Activated T-cell treated with anti-CD3 and anti-CD28 coated beads for 4 hours (primary cell): ENCODE measurements around the gene MLH3.

Experiments used
- DNase-seq: peaks from one replicate; pipeline ENCODE4 v3.0.0-alpha.2; 2020

Gene MLH3

DNA sequence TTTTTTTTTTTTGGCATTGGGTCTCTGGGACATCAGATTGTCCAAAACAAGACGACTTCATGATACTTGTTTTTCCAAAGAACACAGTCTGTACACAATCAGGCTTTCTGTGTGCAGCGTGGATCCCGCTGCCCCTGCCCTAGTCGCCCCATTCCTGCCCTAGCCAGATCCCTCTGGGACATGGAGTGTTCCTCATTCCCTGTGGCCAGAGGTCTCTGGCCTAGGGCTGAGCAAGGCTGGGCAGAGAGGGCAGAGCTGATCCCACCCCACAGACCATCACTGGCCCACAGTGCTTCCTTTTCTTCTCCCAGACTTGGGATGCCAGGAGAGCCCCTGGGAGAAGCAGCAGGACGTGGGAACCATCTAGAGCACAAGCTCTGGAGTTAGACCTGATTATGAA, 69.4 kb downstream of the MLH3 start:
- DNase-seq, result no peak

DNA sequence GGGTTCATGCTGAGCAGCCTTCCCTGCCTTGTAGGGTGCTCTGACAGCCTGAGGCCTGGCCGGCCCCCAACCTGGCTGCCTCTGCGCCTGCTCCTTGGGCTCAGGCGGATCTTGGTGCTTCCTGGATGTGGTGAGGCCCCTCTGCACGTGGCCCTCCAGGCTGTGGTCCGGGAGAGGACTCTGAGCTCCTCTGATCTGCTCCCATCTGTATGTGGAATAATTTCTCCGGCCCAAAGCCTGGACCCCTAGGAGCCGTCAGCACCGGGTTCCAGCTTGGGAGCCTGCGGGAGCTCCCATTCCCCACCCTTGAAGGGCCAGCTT, 69.8 kb downstream of the MLH3 start:
- no peak for DNase-seq

DNA sequence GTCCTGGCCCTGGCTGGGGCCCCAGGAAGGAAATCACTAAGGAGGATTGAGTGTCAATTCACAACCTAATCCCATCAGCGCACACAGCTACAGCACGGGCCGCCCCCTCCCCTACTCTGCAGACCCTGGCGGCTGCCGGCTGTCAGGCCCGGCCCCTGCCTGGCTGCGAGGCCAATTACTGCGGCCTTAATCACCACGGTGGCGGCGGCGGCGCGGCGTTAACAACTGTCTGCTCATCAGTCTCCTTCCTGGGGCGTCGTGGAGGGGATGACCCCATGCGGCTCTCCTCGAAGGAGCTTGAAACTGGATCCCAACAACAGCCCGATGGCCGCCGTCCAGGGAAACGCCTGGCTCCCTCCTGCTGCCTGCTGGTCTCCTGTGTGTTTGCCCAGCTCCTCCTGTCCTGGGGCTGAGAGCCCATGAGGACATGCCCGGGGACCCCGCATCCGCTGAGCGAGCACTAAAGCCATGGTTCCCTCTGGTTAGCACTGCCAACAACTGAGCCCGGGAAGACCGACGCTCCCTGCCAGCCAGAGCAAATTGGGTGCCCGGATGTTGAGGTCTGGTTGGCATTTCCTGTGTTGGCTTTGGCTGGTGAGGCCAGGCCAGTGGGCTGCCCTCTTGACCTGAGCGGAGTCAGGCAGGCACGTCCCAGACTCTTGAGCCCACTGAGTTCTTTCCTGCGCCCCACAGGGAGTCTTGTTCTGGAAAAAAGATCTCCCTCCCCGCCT, 70.4 kb downstream of the MLH3 start:
- no peak for DNase-seq

DNA sequence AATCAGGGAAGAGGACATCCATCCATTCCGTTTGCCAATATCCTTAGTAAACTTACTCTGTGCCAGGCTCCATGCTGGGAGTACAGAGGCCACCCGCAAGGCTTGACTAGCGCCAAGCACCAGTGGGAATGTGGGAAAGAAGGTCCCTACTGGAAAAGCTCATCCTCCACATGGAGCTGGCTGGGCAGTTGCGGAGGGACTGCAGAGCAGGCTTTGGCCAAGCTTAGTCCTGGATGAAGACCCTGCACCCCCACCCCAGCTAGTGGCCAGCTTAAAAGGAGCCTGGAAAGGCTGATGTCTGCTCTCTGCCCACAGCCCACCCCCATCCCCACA, 70.9 kb downstream of the MLH3 start:
- no peak for DNase-seq

DNA sequence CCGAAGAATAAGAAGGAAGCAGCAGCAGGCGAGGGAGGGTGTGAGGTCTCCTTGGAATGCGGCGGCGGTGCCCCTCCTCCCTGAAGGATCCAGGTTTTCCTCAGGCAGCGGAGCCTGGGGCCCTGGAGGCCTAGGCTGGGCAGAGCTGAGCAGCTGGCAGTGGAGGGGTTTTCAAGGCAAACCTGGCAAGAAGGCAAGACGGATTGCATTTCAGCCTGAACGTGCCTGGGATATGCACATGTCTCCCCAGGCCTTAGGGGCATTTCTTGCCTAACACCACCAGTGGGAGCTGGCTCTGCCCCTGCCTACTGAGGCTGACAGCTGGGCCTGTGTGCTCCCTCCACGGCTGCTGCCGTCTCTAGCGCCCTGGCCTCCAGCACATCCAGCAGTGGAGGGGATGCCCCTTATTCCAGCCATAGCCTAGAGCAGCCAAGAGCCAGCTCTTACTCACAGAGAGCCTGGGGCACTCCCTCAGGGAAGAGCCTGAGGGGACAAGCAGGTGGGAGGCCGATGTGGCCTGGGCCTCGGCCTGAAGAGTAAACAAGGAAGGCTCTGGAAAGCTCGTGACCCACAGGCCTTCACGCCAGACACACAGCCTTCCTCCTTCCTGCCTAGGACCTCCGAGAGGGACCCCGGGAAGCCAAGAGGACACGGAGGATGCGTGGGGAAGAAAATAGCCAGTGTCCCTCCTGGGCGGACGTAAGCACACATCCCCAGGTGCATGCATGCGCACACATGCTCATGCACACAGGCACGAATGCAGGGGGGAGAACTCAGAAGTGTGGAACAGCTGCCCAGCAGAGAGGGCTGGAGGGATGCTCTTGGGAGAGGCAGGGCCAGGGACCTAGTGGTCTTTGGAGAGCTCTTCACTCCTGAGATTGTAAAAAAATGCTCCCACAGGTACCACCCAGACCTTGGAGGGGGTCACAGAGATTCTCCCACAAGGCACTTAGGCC, 71.5 kb downstream of the MLH3 start:
- no peak for DNase-seq

DNA sequence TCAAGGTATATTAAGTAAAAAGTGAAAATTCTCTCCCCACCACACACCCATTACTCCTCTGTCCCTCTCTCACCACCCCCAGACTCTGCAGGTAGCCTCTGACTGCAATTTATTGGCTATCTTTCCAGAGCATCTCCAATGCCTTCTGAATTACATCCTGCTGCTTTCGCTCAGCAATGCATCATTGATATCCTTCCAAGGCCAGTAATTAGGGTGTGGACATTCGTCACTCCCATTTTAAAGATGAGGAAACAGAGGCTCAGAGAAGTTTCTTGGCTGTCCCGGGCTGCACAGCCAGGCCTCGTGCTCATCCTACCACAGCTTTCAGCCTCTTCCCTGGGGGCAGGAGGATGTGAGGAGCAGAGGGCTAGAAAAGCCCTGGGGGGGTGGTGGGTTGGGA, 72.2 kb downstream of the MLH3 start:
- no peak for DNase-seq

DNA sequence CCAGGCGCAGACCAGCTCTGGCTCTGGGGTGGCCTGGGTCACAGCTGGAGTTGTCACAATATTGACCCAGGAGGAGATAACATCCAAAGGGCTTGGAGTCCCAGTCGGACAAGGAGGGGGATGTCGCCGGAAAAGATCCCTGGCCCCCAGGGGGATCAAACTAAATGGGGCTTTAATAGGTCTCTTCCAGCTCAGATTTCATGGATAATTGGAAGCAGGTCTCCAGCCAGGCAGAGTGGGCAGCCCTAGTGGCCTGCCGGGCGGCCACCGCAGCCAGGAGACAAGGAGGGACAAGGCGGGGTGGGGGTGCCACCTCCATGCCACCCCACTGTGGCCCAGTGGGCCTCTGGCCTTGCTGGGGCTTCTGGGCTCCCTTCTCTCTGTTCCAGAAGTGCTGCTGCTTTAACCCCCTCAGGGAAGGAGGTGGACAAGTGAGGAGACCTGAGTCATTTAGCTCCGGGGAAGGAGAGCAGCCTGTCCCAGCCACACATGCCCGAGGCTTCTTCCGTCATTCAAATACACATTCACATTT, 72.8 kb downstream of the MLH3 start:
- no peak for DNase-seq

DNA sequence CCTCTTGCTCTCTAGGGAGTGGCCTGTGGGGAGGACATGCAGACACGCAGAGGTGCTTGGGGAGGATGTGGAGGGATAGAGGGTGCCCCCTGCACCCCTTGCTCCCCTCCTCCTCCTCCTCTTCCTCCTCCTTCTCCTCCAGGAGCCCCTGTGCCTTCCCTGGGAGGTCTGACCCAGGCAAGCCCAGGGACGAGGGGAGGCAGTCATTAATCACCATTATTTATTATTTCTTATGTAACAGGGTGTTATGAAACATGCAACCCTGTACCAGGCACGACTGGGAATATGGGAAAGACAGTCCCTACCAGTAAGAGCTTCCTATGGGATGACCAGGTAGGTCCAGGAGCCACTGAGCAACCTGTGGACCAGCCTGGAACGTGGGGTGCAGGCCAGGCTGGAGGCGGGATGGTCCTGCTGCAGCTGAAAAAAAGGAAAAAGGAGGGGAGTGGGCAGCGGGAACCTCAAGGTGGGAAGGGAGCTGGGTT, 73.3 kb downstream of the MLH3 start:
- no peak for DNase-seq

DNA sequence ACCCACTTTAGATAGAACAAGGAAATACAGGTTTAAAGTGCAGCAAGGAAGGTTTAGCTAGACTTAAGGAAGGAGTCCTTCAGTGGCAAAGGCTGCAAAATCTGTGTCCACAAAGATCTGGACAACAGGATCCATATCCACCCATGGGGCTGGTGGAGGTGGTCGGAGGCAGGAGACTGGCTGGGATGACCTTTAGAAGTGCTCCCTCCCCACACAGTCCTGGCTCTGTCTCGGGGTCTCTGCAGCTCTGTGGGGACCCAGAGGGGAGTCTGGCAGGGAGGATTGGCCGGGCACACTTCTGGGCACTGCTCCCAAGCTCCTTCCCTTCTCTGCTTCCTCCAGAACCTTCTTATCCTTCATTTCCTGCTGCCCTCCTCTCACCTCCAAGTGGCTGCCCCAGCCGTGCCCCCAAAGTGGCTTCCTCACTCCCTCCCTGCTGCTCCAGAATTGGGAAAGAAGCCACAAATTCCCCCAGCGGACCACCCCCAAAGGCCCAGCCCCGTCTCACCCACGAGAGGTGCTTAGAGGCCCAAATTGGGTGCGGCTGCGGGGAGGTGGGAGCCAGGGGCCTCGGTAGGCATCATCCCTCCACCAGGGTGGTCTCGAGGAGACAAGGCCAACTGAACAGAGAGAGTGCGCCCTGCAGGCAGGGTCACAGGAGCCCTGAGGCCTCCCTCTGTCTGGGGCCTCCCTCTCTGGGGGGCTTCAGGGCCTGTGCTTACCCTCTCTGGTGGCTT, 73.9 kb downstream of the MLH3 start:
- no peak for DNase-seq

DNA sequence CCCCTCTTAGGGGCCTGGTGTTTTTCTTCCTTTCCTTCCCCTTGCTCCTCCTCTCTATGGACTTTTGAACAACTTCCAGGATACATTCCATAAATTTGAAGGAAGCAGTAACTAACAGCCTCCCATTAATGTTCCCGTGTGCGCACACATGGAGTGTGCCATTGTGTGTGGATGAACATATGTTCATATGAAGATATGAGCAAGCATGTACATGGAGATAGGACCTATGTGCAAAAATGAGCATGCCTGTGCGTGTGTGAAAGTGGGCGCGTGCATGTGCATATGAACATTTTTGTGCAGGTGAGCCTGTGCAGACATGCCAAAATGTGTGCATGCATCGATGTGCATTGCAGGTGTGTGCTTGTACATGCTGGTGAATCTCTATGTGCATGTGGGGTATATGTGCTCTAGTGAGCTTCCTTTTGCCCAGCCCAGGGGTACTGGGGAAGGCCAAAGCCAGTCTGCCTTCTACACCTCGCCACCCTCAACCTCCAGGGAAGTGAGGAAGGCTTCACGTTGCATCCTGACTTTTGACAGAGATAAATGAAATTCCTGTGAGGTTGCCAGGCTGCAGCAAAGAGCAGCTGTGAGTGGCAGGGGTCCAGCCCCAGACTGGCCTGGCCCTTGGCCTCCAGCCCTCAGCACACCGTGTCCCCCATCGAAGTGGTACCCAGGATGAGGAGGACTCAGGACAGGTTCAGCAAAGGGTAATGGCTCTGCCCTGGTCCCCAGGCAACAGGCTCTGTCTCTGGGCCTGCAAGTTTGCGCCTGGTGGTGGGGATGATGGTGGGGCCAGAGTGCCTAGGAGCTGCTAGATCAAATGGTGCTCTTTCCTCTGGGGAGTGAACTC, 74.8 kb downstream of the MLH3 start:
- DNase-seq, result no peak

DNA sequence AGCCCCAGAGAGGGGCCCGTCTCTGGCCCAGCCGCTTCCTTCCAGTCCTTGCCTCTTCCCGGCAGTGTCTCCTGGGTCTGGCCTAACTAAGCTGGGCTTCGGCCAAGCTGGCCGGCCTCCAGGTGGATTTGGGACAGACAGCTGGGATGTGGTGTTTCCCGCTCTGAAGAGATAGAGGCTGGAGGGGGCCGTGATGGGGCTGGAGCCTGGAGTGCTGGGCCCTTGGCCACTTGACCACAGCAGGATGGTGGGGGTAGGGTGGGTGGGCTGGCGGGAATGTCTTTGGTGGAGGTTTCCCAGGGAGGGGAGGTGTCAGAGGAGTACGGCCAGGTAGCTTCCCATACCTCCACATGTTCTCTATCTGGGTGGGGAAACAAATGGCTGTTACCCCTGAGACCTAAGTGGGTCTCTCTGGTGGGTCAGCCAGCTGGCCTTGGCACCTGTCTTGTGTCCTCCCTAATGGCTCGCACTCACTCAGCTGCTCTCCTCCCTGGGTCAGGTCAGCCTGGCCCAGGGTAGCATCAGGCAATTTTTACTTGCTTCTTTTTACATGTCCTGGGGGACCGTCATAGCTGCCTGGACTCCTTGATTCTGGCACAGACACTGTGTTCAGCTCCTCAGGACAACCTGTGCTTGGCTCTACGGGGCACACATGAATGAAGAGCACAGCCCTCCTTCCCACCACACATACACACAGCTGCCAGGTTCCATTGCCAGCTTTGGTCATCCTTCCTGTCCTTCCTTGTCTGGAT, 76.0 kb downstream of the MLH3 start:
- DNase-seq, result no peak

DNA sequence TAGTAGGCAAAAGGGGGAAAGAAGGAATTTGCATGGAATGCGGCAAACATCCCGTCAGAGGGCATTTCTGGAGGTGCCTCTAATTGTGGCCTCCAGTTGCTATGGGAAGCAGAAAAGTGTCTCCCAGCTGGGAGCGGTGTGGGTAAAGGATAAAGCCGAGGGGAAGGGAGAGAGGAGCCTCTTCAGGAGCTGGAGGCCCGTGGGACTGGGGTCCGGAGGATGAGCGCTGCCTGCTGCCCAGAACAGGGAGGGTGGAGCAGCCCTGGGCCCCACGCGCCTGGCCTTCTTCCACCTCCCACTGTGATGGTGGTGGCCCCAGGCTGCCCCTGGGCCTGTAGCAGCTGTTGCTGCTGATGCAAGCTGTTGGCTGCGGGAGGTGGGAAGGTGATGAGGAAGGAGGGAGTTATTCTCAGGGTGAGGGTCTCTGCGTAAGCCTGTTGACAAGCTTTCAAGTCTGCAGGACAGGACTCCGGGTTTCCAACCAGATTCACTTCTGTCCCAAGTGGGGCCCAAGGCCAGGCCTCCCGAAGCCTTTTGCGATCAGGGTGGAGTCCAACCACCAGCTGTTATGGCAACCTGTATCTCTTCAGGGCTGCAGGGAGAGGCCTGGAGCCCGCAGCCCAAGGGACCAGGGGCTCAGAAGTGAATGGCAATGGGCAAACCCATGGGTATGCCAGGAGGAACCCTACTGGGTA, 76.8 kb downstream of the MLH3 start:
- DNase-seq, result no peak

DNA sequence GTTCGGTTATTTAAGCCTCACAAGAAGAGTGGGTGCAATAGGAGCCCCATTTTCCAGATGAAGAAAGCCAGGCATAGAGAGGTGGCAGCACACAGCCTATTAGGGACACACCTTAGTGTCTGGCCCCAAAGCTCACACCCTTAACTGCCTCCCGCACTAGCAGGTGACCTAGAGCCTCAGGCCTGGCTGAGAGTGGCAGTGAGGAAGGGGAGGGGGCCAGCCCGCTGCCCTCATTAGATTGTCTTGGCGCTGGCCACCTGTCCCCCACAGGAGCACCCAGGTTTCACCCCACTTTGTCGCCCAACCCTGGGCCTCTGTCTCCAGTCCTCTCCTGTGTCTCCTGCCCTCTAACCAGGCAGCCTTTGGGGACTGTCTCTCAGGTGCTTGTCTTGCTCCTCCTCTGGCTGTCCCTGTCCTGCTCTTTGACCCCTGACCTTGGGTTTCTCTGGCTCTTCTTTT, 77.3 kb downstream of the MLH3 start:
- DNase-seq, result no peak

DNA sequence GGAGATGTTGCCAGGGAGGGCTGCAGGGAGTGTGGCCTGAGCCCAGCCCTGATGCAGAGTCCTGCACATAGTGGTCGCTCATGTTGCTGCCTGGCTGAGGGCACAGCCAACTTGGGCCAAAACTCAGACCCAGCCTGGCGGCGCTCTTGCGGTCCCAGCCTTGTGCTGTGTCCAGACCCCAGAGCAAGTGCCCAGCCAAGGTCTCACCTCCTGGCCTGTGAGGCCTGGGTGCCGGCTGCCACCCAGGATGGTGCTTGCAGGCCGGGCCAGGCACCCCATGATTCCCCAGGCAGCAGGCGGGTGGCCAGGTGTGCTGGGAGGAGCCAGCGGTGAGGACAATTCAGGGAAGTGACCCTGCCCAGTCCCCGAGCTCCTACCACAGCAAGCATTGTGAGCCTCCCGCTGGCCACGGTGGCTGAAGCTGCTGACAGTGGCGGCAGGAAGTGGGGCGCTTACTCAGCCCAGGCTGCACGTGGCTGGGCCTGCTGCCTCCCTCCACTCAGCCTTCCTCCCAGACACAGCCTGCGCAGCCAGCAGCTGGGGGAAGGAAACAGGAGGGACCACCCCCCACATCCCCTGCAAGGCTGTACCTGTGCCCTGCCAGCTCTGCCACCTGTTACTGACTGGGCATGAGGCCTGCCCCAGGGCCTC, 78.1 kb downstream of the MLH3 start:
- no peak for DNase-seq

DNA sequence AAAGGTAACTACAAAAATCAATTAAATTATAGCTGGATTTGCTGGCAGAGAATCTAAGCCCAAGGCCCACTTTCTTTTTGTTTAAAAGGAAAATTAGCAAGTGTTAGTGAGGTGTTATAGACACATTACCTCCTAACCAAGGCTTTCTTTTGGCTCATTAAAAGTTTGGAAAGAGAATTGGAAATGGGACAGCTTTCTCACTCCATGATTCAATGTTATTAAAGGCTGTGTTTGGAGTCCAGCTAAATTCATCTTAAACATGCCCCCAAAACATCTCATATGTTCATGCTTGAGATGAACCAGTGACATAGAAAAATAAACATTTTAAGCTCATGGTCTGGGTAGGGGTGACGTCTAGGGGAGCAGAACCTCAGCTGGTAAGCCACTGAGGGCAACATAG, 82.5 kb downstream of the MLH3 start:
- DNase-seq, result no peak

DNA sequence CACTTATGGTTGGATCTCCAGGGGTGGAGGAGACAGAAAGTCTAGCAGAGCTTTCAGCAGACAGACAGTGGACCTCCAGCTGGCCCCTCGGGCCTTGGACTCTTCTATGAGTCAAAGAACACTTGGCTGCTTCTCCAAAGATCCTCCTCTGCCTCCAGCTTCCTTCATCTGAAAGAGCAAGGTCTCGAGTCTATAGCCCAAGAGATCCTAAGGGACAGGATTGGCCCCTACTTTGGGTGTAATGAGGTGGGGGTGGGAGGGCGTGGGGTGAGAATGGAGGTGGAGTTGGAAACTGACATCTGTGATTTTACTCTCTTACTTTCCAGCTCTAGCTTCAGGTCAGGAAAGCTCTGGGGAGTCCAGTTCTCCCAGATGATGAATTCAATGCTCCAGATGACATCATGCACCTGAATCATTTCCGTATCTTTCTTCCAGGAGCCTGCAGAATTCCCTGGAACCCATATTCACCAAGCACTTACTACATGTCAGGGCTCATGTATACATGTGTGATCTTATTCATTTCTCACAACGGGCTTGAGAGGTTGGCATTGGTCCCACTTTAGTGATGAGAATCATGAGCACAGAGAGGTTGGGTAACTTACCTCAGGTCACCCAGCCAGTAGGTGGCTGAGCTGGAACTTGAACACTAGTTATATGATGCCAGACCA, 85.6 kb downstream of the MLH3 start:
- no peak for DNase-seq

DNA sequence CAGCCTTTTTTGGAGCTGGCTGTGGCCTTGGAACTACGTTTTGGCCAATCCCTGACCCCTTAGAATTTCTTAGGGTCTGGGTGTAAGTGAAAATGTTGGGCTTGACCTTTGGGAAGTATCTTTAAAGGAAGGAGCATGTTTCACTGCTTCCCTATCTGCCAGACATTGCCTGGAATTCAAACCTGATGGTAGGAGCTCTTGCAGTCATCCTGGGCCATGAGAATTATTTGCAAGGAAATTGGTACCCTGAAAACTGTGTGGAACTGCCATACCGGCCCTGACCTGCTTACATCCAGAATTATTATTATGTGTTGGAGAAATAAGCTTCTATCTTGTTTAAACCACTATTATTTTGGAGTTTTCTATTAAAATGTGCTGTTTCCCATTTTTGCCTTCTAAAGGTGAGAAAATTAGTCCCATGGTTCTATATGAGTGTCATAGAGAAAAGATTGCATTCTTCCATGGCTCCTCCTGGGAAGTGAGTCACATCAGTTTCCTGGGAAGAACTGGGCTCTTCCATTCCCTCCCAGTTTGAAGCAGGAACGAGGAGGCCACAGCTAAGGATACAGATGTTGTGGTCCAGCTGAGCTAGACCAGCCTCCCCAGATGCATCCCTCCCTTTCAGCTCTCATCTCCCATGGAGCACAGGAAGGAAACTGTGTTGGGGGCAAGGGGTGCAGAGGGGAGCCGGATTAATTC, 86.3 kb downstream of the MLH3 start:
- no peak for DNase-seq
